HG03064 (cell line): ENCODE results near the gene TCAF1.
A peak's percentile ranks its signal among the peaks of the same experiment; 100 is the strongest.

Source experiments
- ATAC-seq: cut with Tn5 transposase; IDR thresholded peaks from one replicate; pipeline ENCODE4 v1.9.1; 2021; ENCODE audit warnings: low read depth; ENCODE audit not compliant: unreplicated experiment

TCAF1 gene, protein sequence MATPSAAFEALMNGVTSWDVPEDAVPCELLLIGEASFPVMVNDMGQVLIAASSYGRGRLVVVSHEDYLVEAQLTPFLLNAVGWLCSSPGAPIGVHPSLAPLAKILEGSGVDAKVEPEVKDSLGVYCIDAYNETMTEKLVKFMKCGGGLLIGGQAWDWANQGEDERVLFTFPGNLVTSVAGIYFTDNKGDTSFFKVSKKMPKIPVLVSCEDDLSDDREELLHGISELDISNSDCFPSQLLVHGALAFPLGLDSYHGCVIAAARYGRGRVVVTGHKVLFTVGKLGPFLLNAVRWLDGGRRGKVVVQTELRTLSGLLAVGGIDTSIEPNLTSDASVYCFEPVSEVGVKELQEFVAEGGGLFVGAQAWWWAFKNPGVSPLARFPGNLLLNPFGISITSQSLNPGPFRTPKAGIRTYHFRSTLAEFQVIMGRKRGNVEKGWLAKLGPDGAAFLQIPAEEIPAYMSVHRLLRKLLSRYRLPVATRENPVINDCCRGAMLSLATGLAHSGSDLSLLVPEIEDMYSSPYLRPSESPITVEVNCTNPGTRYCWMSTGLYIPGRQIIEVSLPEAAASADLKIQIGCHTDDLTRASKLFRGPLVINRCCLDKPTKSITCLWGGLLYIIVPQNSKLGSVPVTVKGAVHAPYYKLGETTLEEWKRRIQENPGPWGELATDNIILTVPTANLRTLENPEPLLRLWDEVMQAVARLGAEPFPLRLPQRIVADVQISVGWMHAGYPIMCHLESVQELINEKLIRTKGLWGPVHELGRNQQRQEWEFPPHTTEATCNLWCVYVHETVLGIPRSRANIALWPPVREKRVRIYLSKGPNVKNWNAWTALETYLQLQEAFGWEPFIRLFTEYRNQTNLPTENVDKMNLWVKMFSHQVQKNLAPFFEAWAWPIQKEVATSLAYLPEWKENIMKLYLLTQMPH

DNA sequence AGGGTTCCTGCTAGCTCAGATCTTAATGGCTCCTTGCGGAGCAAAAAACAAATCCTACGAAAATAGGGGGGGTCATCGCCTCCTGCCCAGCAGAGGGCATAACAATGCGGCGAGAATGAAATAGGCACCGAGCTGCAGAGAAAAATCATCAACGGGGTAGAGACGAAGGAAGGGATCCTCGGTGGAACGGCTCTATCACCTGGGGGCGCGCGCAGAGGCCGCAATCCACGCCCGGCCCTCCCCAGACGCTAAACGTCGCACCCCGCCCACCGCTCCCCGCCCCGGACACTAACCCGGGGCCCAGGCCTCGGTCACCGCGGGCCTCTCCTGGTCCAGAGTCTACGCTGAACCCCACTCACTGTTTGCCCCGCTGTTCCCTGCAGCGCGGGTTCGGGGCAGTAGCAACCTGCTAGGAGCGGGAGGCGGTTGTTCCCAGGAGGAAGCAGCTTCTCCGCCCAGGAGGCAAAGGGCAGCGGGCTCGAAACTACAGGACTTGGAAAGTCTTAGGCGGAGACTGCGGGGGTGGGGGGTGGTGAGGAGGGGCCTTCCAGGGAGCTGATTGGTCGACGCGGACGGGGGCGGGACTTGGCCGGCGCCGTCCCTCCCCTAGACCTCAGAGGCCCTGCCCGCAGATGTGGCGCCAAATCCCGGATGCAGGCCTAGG lies at the start of gene TCAF1:
TCAF1 (minus strand) TSS at position 509 of the 664 bp plus-strand sequence. CDS start 25,568 bp downstream, outside the sequence.
- peak; percentile 92 for ATAC-seq

DNA sequence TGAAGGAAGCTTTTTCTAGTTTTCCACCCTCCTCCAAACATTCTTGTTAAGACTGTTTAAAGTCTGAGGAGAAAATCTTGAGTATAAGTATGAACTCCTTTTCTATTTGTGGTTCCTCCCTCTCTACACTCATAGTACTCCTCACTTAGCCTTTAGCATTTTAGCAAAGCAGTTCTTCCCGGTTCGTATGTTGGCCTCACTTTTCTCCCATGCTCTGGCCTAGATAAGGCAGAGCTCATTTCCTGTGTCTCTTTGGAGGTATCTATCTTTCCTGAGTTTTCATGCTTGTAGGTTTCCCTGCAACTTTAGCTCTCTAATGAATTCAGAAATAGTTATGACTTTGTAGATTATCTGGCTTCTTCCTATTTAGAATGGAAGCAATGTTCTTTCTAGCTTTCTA lies 46.8 kb upstream of the TCAF1 start:
- no peak for ATAC-seq

DNA sequence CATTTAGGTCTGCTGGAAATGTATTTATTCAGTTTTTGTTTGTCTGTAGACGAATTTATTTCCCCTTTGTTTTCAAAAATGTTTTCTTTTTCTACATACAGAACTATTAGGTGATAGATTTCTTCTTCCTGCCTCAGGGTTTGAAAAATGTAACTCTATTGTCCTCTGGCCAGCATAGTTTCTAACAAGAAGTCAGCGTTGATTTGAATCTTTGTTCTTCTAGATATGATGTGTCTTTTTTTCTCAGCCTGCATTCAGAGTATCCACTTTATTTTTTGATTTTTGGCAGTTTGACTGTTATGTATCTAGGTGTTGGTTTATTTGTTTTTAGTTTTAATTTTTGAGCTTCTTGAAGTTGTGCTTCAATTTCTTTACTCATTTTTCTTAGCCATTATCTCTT lies 45.1 kb upstream of the TCAF1 start:
- ATAC-seq, result no peak

DNA sequence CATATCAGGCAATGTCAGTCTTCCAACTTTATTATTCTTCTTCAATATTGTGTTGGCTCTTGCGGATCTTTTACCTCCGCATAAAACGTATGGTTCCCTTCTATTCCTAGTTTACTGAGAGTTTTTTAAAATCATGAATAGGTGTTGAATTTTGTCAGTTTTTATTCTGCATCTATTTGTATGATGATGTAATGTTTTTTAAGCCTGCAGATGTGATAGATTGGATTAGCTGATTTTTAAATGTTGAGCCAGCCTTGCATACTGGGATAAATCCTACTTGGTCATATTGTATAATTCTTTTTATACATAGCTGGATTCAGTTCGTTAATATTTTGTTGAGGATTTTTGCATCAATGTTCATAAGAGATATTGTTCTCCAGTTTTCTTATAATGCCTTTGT lies 43.4 kb upstream of the TCAF1 start:
- no peak for ATAC-seq

DNA sequence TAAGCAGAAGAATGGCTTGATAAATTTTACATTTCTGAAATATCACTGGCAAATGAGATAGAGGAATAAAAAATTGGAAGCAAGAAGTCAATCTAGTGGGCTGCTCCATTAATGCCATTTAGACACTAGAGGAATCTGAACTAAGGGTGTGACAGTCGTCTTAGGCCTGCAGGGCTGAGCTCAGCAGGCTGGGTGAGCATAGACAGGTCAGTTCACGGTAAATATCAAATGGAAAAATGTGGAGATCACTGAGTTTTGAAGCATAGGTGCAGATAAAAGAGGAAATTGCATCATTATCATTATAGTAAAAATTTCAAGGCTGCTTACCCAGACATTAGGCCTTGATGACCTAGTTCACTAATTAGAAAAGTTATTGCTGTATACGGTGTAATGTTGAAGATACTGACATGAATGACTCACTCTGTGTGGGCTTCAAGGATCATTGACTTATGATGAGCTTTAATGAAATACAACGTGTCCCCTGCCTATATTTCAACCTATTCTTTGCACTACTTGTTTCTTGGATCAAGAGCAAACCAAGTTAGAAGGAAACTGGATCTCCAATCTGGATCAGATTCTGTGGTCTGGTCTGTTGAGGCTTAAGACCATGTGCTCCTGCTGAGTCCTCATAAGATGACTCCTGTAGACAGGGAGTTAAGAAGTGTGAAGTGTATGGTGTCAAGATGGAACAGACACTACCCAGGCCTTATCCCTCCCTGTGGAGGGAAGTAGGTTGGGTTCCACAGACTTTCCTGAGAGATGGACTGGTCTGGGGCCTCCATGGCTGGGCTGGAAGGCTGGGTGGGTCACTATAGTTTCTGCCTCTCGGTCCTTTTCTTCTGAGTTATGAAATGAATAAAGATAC lies 36.6 kb upstream of the TCAF1 start:
- no peak for ATAC-seq

DNA sequence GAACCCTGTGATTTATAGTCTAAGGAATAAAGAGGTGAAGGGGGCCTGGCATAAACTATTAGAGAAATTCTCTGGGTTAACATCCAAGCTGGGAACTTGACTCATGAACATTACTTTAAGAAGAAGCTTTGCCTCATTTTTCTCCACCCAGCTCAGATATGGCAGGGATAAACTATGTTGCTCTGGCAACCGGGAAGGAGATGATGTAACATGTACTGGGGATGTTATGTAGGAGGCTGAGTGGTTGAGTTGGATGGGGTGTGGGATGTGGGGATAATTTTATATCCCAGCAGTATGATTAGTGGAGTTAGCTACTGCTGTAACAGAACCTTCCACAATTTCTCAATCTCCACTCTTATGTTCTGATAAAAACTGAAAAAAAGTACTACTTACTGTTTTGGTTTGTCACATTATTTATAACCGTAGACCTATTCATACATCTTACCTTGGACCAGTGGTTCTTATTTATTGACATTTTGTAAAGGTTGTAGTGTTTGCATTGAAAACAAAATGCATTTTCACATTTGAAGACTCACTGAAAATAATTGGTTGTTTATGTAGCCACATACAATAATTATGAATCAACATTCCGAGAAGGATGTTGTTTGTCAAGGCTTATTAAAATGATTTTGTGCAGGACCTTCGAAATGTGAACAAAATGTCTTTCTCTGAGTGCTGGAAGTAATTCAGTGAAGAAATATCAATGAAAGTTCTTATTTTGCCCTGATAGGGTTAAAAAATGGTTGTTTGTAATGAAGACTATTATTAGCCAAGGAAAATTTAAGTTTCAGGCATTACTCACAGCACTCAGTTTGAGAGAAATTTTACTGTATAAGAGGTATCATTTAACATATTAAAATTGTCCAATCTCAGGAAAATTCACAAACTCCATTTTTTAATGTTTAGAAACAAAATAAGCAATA lies 34.4 kb upstream of the TCAF1 start:
- ATAC-seq, result no peak

DNA sequence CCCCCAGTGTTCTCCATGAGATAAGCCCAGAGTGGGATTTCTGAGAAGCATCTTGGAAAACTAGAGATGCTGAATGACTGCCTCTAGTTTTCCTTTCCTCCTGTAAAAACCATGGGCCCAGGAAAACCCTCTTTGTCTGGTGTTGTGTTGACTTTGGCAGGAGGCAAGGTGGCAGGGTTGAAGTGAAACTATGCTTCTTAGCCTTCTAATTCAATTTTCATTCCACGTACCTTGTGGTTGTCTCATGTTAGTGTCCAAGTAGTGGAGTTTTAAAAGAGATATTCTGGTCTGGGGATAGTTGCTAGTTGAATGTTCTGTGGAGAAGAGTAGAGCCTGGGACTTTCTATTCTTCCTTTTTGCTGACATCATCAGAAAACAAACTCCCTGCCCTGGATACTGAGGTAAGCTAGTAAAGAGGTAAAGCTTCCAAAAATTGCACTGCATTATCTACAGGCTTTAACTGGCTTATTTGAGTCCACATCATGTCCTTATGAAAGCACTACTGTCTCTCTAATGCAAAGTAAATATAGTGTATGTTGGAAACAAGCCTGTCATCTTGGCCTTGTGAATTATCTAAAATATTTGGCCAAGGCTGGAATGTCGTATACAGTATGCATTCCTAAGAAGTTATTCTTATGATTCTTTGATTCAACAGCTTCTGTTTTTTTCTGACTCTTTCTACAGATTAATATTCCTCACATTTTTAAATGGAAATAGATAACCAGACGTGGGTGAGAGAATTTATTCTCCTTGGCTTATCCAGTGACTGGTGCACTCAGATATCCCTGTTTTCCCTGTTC lies 32.8 kb upstream of the TCAF1 start, which contains the start of gene OR2F2:
OR2F2 (plus strand) TSS at position 708 of the 800 bp plus-strand sequence; CDS start at position 708, 0 bp downstream.
- no peak for ATAC-seq

DNA sequence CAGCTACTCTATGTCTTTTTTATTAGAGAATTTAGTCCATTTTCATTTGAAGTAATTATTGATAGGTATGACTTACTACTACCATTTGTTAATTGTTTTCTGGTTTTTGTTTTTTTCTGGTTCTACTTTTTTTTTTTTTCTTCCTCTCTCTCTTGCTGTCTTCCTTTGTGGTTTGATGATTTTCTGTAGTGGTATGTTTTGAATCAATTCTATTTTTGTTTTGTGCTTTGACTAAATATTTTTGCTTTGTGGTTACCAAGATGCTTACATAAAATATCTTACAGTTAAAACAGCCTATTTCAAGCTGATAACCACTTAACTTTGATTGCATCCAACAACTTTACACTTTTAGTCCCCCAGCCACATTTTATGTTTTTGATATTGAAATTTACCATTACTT lies 29.8 kb upstream of the TCAF1 start:
- ATAC-seq, result no peak

DNA sequence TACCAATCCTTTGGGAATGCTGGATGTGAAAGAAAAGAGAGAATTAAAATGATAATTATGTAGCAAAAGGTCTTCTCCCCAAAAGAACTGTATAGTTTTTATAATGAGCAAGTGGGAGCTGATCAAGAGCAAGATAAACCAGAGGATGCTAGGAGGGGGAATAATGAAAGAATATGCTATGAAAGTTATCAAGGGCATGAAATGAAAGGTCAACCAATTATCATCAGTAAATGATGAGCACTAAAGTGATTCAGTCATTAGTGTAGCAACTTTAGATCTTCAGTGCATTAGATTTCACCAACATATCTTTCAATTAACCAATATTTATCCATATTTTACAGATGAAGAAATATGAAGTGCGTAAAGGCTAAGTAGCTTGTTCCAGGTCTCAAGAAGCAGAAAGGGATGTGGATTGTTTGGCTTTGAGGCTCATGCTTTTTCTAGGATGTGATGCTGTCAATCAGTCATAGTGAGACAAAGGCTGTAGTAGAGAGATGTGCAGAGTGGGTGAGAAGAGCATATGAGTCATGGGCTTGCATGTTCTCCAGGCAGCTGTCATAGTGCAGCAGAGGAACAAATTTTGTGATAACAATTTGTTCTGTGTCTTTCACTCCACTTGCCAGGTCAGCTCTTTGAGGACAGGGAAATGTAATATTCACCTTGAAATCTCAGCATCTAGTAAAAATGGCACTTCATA lies 27.4 kb upstream of the TCAF1 start:
- no peak for ATAC-seq

DNA sequence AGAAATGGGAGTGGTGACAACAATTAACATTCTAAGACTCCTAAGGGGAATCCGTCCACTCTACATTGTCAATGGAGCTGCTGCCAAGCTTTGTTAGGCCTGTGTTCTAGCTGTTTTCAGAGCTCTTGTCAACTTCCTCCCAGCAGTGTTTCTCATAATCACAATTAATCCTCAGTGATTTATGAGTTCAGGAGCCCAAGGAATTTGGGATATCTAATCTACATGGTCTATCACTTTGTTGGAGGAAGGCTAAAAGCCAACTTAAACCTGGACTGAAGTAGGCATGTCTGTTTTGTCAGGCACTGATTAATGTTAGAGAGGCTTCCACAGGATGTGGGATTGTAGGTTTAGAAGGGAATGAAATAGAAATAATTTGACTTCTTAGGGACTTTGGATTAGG lies 22.9 kb upstream of the TCAF1 start:
- ATAC-seq, result no peak

DNA sequence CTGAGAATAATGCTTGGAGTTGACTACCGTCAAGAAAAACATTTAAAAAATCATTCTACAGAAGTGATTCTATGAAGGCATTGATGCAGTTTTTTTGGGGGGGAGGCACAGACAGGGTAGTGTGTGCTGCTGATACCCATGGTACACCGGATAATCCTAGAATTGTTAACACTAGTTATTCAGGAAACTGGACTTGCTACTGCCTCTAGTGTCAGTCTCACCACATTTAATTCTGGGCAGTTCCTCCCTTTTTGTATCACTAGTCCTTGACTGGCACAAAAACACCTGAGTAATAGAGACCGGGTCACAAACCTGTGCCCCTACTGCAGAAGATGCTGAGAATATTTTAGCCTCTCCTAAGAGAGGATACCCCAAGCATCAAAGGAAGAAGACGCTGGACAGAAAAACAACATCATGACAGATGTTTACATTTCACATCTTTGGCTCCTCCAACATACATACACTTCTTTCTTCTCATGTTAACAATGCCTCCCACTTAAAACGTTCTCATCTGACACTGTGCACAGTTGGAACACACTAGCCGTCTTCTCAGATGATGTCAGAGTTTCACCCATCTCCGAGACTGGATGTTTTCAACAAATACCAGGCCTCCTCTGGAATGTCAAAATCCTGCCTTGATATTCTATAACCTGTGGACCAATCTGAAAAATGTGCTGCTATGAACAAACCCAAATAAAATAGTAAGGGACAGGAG lies 13.1 kb upstream of the TCAF1 start:
- ATAC-seq, result no peak

DNA sequence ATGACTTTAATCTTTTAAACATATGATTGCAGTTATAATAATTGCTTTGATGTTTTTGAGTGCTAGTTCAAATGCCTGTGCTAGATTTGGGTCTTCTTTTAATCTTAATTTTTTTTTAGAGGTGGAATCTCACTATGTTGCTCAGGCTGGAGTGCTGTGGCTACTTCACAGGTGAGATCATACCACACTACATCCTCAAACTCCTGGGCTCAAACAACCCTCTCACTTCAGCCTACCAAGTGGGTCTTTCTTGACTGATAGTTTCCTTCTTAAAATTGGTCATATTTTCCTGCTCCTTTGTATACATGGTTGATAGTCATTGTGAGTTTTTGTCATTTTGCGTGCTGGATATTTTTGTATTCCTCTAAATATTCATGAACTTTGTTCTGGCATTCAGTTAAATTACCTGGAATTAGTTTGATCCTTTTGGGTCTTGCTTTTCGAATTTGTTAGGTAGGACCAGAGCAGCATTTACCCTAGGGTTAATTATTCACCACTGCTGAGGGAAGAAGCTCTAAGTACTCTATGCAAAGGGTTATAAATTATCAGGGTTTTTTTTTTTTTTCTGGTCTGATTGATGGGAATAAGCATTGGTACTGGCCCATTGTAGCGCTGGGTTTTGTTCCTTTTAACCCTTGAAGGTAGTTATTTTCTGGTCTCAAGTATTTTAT lies 12.1 kb upstream of the TCAF1 start:
- ATAC-seq, result no peak

DNA sequence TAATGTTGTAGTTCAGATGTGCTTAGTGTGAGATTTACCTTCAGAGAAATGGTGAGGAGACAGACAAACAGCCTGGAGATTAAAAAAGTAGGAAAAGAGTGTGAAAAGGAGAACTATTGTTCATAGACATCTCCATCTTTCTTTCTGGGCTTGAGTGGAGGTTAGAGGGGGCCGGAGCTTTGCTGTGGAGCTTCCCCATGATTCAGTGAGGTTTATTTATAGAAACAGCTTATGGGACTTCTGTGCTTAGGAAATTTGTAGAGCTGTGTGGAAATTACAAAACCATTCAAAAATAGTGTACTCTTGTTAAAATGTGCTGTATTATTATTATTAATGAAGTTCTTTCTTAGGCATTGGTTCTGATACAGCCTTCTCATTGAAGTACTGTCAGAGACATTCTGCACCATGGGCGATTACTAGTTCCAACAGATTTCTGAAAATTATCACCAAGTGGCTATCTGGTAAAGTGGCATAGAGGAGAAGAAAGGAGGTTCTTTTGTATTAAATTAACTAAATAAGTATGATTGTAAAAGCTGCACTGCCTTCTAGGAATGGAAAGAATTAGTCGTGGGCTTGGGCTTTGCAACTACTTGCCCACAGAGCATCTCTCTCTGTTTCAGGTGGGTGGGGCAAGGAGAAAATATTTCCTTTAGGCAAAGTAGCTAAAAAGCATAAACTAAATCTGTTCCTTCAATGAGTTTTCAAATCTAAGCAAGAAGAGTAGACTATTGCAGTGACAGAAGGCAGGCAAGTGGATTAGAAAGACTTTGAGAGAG lies 8.7 kb upstream of the TCAF1 start:
- ATAC-seq, result no peak

DNA sequence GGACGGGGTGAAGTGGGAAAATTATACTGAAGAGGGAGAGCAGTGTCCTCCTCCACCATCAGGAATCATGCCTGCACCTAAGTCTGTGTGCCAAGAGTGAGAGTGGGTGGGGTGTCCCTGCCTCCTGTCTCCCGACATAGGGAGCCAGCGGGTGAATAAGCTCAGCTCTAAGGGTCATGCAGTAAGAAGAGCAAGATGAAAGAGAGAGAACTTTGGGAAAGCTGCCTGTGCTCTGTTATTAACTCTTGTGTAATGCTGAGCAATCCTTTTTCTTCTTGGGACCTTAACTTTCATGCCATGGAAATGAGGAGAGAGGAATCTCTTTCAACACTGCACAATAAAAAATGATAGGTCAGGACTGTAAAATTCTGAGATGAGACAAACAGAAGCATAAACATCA lies 7.9 kb upstream of the TCAF1 start:
- ATAC-seq, result no peak

DNA sequence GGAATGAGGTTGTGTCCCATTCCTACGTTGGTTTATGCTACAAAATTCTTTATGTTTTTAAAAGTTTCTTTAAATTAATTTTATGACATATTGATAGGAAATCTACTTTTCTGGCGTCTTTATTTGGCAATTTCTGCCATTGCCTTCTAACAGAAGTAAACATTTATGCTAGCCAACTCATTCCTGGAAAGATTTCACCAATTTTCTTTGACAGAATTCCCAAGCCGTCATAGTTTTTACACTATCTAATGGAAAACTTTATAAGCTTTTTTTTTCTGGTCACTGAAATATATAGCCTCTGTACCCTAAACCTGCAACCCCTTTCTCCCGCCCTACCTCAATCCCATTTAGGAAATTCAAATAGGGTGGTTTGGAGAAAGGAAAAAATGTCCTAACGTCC lies 6.1 kb upstream of the TCAF1 start:
- no peak for ATAC-seq

DNA sequence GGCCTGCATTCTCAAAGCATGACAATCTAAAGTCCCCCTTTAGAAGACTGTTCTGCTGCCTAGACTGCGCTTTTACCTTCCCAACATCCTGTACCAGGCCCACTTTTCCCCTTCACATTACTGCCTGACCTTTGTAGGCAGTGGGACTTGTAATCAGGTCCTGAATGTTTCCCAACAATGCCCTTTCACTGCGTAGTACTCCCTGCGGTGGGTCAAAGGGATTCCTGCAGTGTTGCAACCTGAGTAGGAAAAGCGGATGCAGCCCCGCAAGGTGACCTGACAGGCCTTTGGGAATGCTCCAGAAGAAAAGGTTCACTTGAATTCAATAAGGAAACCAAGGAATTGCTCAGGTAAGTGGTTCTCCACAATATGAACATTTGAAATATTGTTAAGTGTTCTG lies 4.9 kb upstream of the TCAF1 start:
- no peak for ATAC-seq
